Kidney (tissue), 14 donors: ENCODE data around the gene CGNL1. TPM values are rescaled to one million over a fixed set of nuclear protein-coding genes. Genes with fewer than 3 reads are reported as not detected.

ENCODE experiments used
- DNase-seq, 5 donors: peaks; one replicate each; pipeline ENCODE4 v3.0.0-alpha.2; 2013 to 2020
- FAIRE-seq: peaks from 2 replicates; lab custom pipeline; 2012; peaks lifted over from hg19 to GRCh38; lab: Jason Lieb, UNC
- H3K27ac ChIP-seq, 2 donors: one replicate each; pipeline ENCODE4 v1.7.0; 2013; ENCODE audit warnings: low read depth in 2 of 2, low read length in 2 of 2, inconsistent platforms in 1 of 2
- H3K27me3 ChIP-seq: one replicate; pipeline ENCODE4 v1.7.1; 2013; ENCODE audit warnings: low read length, inconsistent platforms; ENCODE audit not compliant: control insufficient read depth, insufficient read depth
- H3K36me3 ChIP-seq, 3 donors: one replicate each; pipeline versions ENCODE4 v1.7.0 to v1.7.1; 2013; ENCODE audit warnings: low read length in 3 of 3, control low read depth in 1 of 3, inconsistent platforms in 1 of 3; ENCODE audit not compliant: insufficient read depth in 3 of 3, control insufficient read depth in 2 of 3
- H3K4me1 ChIP-seq, 3 donors: one replicate each; pipeline versions ENCODE4 v1.7.0 to v1.7.1; 2013; ENCODE audit warnings: low read length in 3 of 3, inconsistent platforms in 1 of 3, low read depth in 1 of 3; ENCODE audit not compliant: control insufficient read depth in 2 of 3, insufficient read depth in 2 of 3
- H3K4me3 ChIP-seq, 3 donors: one replicate each; pipeline versions ENCODE4 v1.7.0 to v1.8.1; 2013; ENCODE audit warnings: low read length in 3 of 3, control low read depth in 1 of 3, inconsistent platforms in 1 of 3
- H3K9ac ChIP-seq, 3 donors: one replicate each; pipeline versions ENCODE4 v1.7.0 to v1.7.1; 2013; ENCODE audit warnings: low read length in 3 of 3, control low read depth in 1 of 3, inconsistent platforms in 1 of 3
- H3K9me3 ChIP-seq, 3 donors: one replicate each; pipeline versions ENCODE4 v1.7.0 to v1.7.1; 2013; ENCODE audit warnings: low read length in 3 of 3, control low read depth in 1 of 3, inconsistent platforms in 1 of 3; ENCODE audit not compliant: control insufficient read depth in 2 of 3, insufficient read depth in 1 of 3
- CTCF ChIP-seq: IDR thresholded peaks from 3 replicates; pipeline ENCODE4 v1.5.1; 2012; ENCODE audit warnings: mild to moderate bottlenecking, moderate library complexity, borderline replicate concordance; ENCODE audit not compliant: insufficient read depth; ENCODE audit errors: extremely low read depth
- intact Hi-C: fragments of 100-400 bp; cut with DNase I; formaldehyde crosslinking; loops from one replicate; pipeline ENCODE4 v1.11.1; 2022
- polyA plus RNA-seq: library from polyadenylated mRNA; stranded (reverse); fragments of 350-450 nt; fragmentation: Illumina TruSeq; extraction: RNeasy Lipid Tissue Mini Kit (QIAGEN cat#74804); gene quantifications from one replicate; pipeline ENCODE4 v1.2.3, GENCODE V29; 2014; ENCODE audit warnings: low read depth, low replicate concordance; ENCODE audit not compliant: insufficient read depth
- total RNA-seq: library from RNA; stranded (reverse); fragmentation: NEBNext Ultra II Directional; extraction: Animal tissue kit (Norgen Biotek cat#: 25700); gene quantifications from one replicate; pipeline ENCODE4 v1.2.1, GENCODE V29; 2021
- donor health status: control.
- donor health status: control.
- donor health status: control.
- donor health status: control.
- donor health status: control.
- donor health status: DM: yes; HTN: yes; CAD: no.
- donor health status: Normal renal cell carcinoma (clear cell type).

CGNL1 gene
- total and polyA plus RNA-seq, 2 donors from 2014 or later = 62.0 to 81.5 TPM

- FAIRE-seq = no peak
- H3K27me3 ChIP-seq = no peaks in the 10 kb centered on the region
- H3K36me3 ChIP-seq = no peaks in the 10 kb centered on the region
- peaks cover 0 to 4% (median 0%) of the 10 kb centered on the region in 3 donors for H3K4me1 ChIP-seq
- no peak overlapping the region for H3K4me3 ChIP-seq
- peak in 1 of 5 donors; percentile 43 for DNase-seq
- intact Hi-C loops = no loop called here
- H3K9me3 ChIP-seq = no peaks in the 10 kb centered on the region
- H3K9ac ChIP-seq = no peak overlapping the region
- no peak for TF ChIP-seq CTCF
- H3K27ac ChIP-seq = no peak overlapping the region
Observed at GRCh38 chr15:57565311-57565710, 189.0 kb downstream of the CGNL1 start.

- peak in 1 of 5 donors; percentile 41 for DNase-seq
Observed at GRCh38 chr15:57566834-57567233, 190.5 kb downstream of the CGNL1 start.

GRCh38 chr15:57567891-57568290 lies 191.6 kb downstream of the CGNL1 start:
- intact Hi-C loops = no loop called here
- Histone ChIP-seq H3K27me3 (no peaks in the 10 kb centered on the region), H3K4me1 (peaks cover 0 to 4% (median 0%) of the 10 kb centered on the region in 3 donors), H3K9me3 (no peaks in the 10 kb centered on the region), H3K4me3 (no peak overlapping the region), H3K27ac (no peak overlapping the region), H3K36me3 (no peaks in the 10 kb centered on the region), H3K9ac (no peak overlapping the region)
- no peak for TF ChIP-seq CTCF
- DNase-seq (peak in 2 of 5 donors; percentile 44 to 45), FAIRE-seq (no peak)

More at GRCh38 chr15:57566834-57567233, 190.5 kb downstream of the CGNL1 start:
- Histone ChIP-seq H3K4me1 (peaks cover 0 to 4% (median 0%) of the 10 kb centered on the region in 3 donors), H3K27me3 (no peaks in the 10 kb centered on the region), H3K36me3 (no peaks in the 10 kb centered on the region), H3K9ac (no peak overlapping the region), H3K9me3 (no peaks in the 10 kb centered on the region), H3K27ac (no peak overlapping the region), H3K4me3 (no peak overlapping the region)
- intact Hi-C loops = no loop called here
- no peak for FAIRE-seq
- TF ChIP-seq CTCF = no peak

- H3K9me3 ChIP-seq = no peaks in the 10 kb centered on the region
- no peak for FAIRE-seq
- intact Hi-C loops = no loop called here
- H3K36me3 ChIP-seq = no peaks in the 10 kb centered on the region
- TF ChIP-seq CTCF = no peak
- no peak overlapping the region for H3K27ac ChIP-seq
- no peak overlapping the region for H3K9ac ChIP-seq
- DNase-seq = peak in 1 of 5 donors; percentile 48
- H3K27me3 ChIP-seq = no peaks in the 10 kb centered on the region
- peaks cover 0 to 4% (median 0%) of the 10 kb centered on the region in 3 donors for H3K4me1 ChIP-seq
- no peak overlapping the region for H3K4me3 ChIP-seq
Observed at GRCh38 chr15:57568299-57568698, 192.0 kb downstream of the CGNL1 start.
